HEK293 (cell line): ENCODE results near the gene PFDN1.

Experiments
- CTCF ChIP-seq: fragments of 450-650 bp; formaldehyde crosslinking; IDR thresholded peaks from 2 replicates; pipeline ENCODE4 v1.5.1; 2016; ENCODE audit warnings: missing biosample characterization, missing genetic modification characterization
- ELK4 ChIP-seq: IDR thresholded peaks from 2 replicates; pipeline ENCODE4 v1.6.1; 2011; ENCODE audit warnings: mild to moderate bottlenecking, low read depth, low read length, borderline replicate concordance
- KLF16 ChIP-seq: fragments of 450-650 bp; formaldehyde crosslinking; IDR thresholded peaks from 2 replicates; pipeline ENCODE4 v1.5.1; 2017; ENCODE audit warnings: missing biosample characterization, missing genetic modification characterization
- MYNN ChIP-seq: fragments of 450-650 bp; formaldehyde crosslinking; IDR thresholded peaks from 2 replicates; pipeline ENCODE4 v1.5.1; 2016; ENCODE audit warnings: missing biosample characterization, missing genetic modification characterization, borderline replicate concordance
- SALL2 ChIP-seq: fragments of 450-650 bp; formaldehyde crosslinking; IDR thresholded peaks from 2 replicates; pipeline ENCODE4 v1.5.0; 2017; ENCODE audit warnings: missing biosample characterization, mild to moderate bottlenecking, missing genetic modification characterization, borderline replicate concordance
- SCRT1 ChIP-seq: fragments of 450-650 bp; formaldehyde crosslinking; IDR thresholded peaks from 2 replicates; pipeline ENCODE4 v1.5.1; 2016; ENCODE audit warnings: missing biosample characterization, missing genetic modification characterization, borderline replicate concordance
- ZNF274 ChIP-seq, 2 experiments: fragments of 200-500 bp in 1 of 2; fragments of 450-650 bp in 1 of 2; sonication (Bioruptor generic) in 1 of 2; formaldehyde crosslinking in 1 of 2; IDR thresholded peaks; 2 replicates each; pipeline versions ENCODE4 v1.5.1 to v1.6.1; 2014 to 2016; ENCODE audit warnings: borderline replicate concordance in 1 of 2, inconsistent platforms in 1 of 2, low read length in 1 of 2, missing biosample characterization in 1 of 2, missing genetic modification characterization in 1 of 2
- ZNF510 ChIP-seq: fragments of 450-650 bp; formaldehyde crosslinking; IDR thresholded peaks from 2 replicates; pipeline ENCODE4 v1.5.1; 2018; ENCODE audit warnings: mild to moderate bottlenecking, missing genetic modification characterization, missing biosample characterization; ENCODE audit not compliant: insufficient replicate concordance
- ZNF610 ChIP-seq: fragments of 450-650 bp; formaldehyde crosslinking; IDR thresholded peaks from 2 replicates; pipeline ENCODE4 v1.5.1; 2016; ENCODE audit warnings: missing biosample characterization, missing genetic modification characterization, borderline replicate concordance
- ZNF621 ChIP-seq: fragments of 450-650 bp; formaldehyde crosslinking; IDR thresholded peaks from 2 replicates; pipeline ENCODE4 v1.5.1; 2017; ENCODE audit warnings: missing biosample characterization, missing genetic modification characterization
- TF ChIP-seq, protein P1 (sequence below): sonication (generic); formaldehyde crosslinking; IDR thresholded peaks from 2 replicates; pipeline ENCODE4 v1.8.1; 2022; ENCODE audit warnings: mild to moderate bottlenecking, moderate library complexity, missing genetic modification reagents

- TF ChIP-seq CTCF, result no peak
- TF ChIP-seq ZNF274 (IDR thresholded peaks at IDR 0.05; ENCODE audit: low read length), result no peak
- no peak for TF ChIP-seq ZNF274 (tag by site-specific recombination; IDR thresholded peaks at IDR 0.05; ENCODE audit: borderline replicate concordance)
- TF ChIP-seq SALL2 (tag by site-specific recombination), result no peak
- no peak for TF ChIP-seq ZNF621 (tag by site-specific recombination)
- no peak for TF ChIP-seq MYNN
- TF ChIP-seq, protein P1, sequence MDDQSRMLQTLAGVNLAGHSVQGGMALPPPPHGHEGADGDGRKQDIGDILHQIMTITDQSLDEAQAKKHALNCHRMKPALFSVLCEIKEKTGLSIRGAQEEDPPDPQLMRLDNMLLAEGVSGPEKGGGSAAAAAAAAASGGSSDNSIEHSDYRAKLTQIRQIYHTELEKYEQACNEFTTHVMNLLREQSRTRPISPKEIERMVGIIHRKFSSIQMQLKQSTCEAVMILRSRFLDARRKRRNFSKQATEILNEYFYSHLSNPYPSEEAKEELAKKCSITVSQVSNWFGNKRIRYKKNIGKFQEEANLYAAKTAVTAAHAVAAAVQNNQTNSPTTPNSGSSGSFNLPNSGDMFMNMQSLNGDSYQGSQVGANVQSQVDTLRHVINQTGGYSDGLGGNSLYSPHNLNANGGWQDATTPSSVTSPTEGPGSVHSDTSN (CRISPR knock-in tag), result no peak
- no peak for TF ChIP-seq SCRT1 (tag by site-specific recombination)
- TF ChIP-seq ZNF610 (tag by site-specific recombination), result no peak
- no peak for TF ChIP-seq KLF16 (tag by site-specific recombination)
- no peak for TF ChIP-seq ELK4
- TF ChIP-seq ZNF510 (tag by site-specific recombination), result no peak
These were observed 3.8 kb downstream of the PFDN1 start for GRCh38 chr5:140299056-140299455.
